IPS-18c (cell line): Measurements from ENCODE around the gene RNF39.

Source experiments
- H3K4me3 ChIP-seq: 2 replicates; pipeline ENCODE4 v1.7.0; 2013; ENCODE audit warnings: low read depth, mild to moderate bottlenecking, low read length, moderate library complexity; ENCODE audit not compliant: insufficient read depth
- H3K9me3 ChIP-seq: one replicate; pipeline ENCODE4 v1.6.1; 2013; ENCODE audit warnings: mild to moderate bottlenecking, low read length, moderate library complexity; ENCODE audit not compliant: control insufficient read depth, insufficient read depth

The RNF39 gene

GRCh38 chr6:30071081-30071818, 4.3 kb downstream of the RNF39 start:
- Histone ChIP-seq H3K9me3 (no peaks in the 10 kb centered on the region), H3K4me3 (peak overlapping the region; percentile 31; the same call in 1 of the 2 replicates)

- H3K4me3 ChIP-seq, result peak overlapping the region; percentile 95
- no peaks in the 10 kb centered on the region for H3K9me3 ChIP-seq
These were observed 8.0 kb downstream of the RNF39 start for GRCh38 chr6:30067460-30068139.

GRCh38 chr6:30066577-30067459, 8.8 kb downstream of the RNF39 start, which contains the start of gene PPP1R11:
Gene PPP1R11, plus strand, starts transcription at chr6:30067198. Its CDS starts 213 bp downstream, at chr6:30067411.
- no peaks in the 10 kb centered on the region for H3K9me3 ChIP-seq
- H3K4me3 ChIP-seq, result peak within 1 kb of the TSS; percentile 95

- peak overlapping the region; percentile 95 for H3K4me3 ChIP-seq
- H3K9me3 ChIP-seq, result no peaks in the 10 kb centered on the region
These were observed 9.5 kb downstream of the RNF39 start for GRCh38 chr6:30066082-30066481.

- no peak overlapping the region for H3K4me3 ChIP-seq
These were observed 12.3 kb downstream of the RNF39 start for GRCh38 chr6:30063315-30063714.

GRCh38 chr6:30062471-30063178, 12.9 kb downstream of the RNF39 start:
- H3K4me3 ChIP-seq, result peak overlapping the region; percentile 98; the same call in 1 of the 2 replicates

More at GRCh38 chr6:30063315-30063714, 12.3 kb downstream of the RNF39 start:
- H3K9me3 ChIP-seq, result no peaks in the 10 kb centered on the region

GRCh38 chr6:30061858-30062458, 13.6 kb downstream of the RNF39 start:
- H3K9me3 ChIP-seq, result no peaks in the 10 kb centered on the region
- peak overlapping the region; percentile 98 for H3K4me3 ChIP-seq

More at GRCh38 chr6:30062471-30063178, 12.9 kb downstream of the RNF39 start:
- H3K9me3 ChIP-seq, result no peaks in the 10 kb centered on the region

GRCh38 chr6:30061092-30061857, 14.3 kb downstream of the RNF39 start, which contains the start of gene POLR1H:
Gene POLR1H, plus strand, starts transcription at chr6:30061265. Its CDS starts 260 bp downstream, at chr6:30061525.
- H3K4me3 ChIP-seq, result peak within 1 kb of the TSS; percentile 98
- H3K9me3 ChIP-seq, result no peaks in the 10 kb centered on the region

GRCh38 chr6:30060606-30061091, 14.9 kb downstream of the RNF39 start:
- peak overlapping the region; percentile 98 for H3K4me3 ChIP-seq
- H3K9me3 ChIP-seq, result no peaks in the 10 kb centered on the region

GRCh38 chr6:30055513-30055912, 20.1 kb downstream of the RNF39 start:
- Histone ChIP-seq H3K9me3 (no peaks in the 10 kb centered on the region), H3K4me3 (no peak overlapping the region)

- H3K9me3 ChIP-seq, result no peaks in the 10 kb centered on the region
- no peak overlapping the region for H3K4me3 ChIP-seq
These were observed 21.9 kb downstream of the RNF39 start for GRCh38 chr6:30053682-30054081.

GRCh38 chr6:30047220-30047619, 28.3 kb downstream of the RNF39 start:
- H3K4me3 ChIP-seq, result no peak overlapping the region

GRCh38 chr6:30044630-30045029, 30.9 kb downstream of the RNF39 start:
- H3K9me3 ChIP-seq, result no peaks in the 10 kb centered on the region
- no peak overlapping the region for H3K4me3 ChIP-seq

More at GRCh38 chr6:30047220-30047619, 28.3 kb downstream of the RNF39 start:
- H3K9me3 ChIP-seq, result no peaks in the 10 kb centered on the region

GRCh38 chr6:30043744-30044143, 31.8 kb downstream of the RNF39 start:
- no peak overlapping the region for H3K4me3 ChIP-seq
- no peaks in the 10 kb centered on the region for H3K9me3 ChIP-seq

GRCh38 chr6:30042914-30043313, 32.7 kb downstream of the RNF39 start:
- H3K4me3 ChIP-seq, result no peak overlapping the region

More at GRCh38 chr6:30042914-30043313, 32.7 kb downstream of the RNF39 start:
- no peaks in the 10 kb centered on the region for H3K9me3 ChIP-seq
